Inferior parietal cortex (tissue), 1 donor: ENCODE data around the gene DLG3.
A peak's percentile ranks its signal among the peaks of the same experiment; 100 is the strongest.
"Not testable (repeated sequence)": the region's sequence is repeated elsewhere in the genome, so short reads cannot be mapped to it uniquely, and the experiment has no call there.

Experiments
- DNase-seq: peaks from one replicate; pipeline ENCODE4 v3.0.0-alpha.2; 2016; ENCODE audit errors: extremely low spot score

Gene DLG3

DNA sequence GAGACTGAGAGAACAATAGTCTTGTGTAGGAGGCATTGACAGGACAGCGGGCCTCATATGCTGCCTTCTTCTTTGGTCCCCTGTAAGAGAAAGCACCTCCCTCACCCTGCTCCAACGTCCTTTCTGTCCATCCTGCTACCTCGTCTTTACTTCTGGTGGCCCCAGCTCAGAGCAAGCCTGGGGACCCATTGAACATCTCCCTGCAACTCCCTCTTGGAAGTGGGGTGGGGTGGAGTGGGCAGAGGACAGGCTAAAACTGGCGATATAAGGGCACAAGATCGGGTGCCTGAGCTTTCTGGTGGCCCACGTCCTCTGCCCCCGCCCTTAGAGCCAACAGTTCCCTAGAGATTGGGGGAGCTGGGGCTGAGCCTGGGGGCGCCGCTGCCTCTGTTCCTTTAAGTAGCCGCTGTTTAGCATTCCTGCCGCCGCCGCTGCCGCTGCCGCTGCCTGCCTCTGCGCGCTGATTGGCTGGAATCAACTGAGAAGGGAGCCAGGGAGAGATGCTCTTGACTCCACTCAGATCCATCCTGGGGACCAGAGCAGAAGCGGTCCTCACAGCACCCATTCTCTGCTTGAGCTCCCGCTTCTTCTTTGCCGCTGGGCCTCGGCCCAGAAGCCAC is at the start of gene DLG3:
Gene DLG3, plus strand, starts transcription at position 510 of the 620 bp plus-strand sequence. CDS start 367 bp downstream, outside the sequence.
- DNase-seq = peak; percentile 55

DNA sequence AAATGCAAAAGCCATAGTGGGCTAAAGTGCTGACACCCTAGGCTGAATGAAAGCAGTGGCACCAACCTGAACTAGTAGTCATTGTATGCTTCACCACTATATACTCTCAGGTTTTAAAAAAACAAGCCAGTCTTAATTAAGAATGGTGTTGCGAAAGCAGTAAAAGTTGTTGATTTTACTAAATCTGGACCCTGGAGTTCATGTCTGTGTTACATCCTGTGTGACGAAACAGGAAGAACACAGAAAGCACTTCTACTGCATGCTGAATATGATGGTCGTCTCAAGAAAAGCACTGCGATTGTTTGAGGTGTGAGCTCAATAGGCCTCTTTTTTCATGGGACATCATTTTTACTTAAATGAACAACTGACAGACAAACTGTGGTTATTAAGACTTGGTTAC is 45.7 kb upstream of the DLG3 start:
- no peak for DNase-seq

DNA sequence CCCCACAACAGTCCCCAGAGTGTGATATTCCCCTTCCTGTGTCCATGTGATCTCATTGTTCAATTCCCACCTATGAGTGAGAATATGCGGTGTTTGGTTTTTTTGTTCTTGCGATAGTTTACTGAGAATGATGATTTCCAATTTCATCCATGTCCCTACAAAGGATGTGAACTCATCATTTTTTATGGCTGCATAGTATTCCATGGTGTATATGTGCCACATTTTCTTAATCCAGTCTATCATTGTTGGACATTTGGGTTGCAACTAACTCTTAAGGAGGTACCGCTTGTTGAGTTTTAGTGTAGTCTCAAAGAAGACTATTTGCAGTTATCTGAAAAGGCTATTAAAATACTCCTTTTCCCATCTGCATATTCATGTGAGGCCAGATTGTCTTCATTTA is 44.5 kb upstream of the DLG3 start:
- not testable (repeated sequence) for DNase-seq

DNA sequence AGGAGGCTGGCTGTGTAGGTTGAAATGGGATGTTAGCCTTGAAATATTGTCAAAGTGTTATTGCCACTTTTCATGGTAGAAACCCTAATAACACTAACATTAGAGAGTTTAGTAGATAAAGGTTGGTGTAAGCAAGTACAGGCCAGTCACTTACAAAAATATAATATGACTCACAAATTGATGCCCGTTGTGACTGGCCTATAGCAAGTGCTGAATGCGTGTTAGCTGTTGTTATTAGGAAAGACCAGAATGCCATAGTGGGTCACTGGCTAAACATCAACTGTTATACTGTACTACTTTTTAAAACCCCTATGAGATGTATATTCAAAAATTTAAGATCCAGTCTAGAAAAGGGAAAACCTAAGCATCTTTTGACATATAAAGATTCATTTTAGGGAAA is 41.9 kb upstream of the DLG3 start:
- DNase-seq = no peak

DNA sequence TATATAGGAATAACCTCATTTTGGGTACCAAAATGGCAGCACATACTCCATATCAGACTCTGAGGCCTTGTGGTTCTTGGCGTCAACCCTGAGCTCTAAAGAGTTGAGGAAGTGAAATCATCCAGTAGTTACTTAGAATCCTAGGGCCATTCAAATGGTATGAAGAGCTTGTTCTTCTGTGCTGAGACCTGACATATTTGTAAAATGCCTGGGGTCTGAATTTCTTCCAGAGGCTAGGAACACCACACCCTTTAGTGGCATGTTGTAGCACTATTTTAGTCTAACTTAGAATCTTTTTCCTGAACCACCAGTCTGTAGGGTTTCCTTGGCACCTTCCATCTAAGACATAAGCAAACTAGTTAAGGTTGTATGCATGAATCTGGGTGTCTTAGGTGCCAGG is 39.6 kb upstream of the DLG3 start:
- DNase-seq = no peak

DNA sequence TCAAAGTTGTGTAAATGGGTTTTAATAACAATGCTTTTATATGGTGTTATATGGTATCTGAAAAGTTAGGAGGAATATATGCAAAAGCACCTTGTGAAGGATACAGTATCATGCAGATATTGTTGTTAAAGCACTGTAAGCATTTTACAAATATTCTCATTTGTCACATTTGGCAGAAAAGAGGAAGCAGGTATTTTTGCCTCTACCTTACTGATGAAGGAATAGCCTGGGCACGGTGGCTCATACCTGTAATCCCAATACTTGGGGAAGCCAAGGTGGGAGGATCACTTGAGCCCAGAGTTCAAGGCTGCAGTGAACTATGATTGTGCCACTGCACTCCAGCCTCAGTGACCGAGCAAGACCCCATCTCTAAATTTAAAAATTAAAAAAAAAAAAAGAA is 33.7 kb upstream of the DLG3 start:
- no peak for DNase-seq

DNA sequence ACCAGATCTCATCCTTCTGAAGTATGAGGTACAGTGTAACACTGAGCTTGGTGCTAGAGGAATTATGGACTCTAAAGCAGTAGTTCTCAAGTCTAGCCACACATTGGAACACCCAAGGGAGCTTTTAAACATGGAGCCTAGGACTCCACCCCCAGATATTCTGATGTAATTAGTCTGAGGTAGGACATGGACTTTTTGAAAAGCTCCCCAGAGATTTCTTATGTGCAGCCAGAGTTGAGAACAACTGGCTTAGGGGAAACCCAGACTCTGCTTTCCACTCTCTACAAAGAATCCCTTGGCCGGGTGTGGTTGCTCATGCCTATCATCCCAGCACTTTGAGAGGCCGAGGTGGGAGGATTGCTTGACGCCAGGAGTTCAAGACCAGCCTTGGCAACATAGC is 33.2 kb upstream of the DLG3 start:
- no peak for DNase-seq

DNA sequence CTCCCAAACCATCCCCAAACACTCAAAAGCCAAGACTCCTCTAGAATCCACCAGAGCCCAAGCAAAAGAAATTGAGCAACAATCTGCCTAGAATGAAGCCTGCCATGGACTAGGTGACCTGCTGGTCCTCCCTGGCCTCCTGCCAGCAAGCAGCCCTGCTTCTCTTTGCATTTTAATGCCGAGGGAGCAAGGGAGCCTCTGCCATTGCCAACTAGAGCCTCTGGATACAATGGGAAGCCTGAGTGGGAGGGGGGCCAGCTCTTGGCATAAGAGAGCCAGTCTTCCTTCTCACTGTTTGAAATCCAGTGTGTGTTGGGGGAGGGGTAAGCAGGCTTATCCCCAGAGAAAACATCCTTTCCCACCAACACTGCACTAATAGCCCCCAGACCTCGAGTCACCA is 23.0 kb upstream of the DLG3 start:
- DNase-seq = no peak

DNA sequence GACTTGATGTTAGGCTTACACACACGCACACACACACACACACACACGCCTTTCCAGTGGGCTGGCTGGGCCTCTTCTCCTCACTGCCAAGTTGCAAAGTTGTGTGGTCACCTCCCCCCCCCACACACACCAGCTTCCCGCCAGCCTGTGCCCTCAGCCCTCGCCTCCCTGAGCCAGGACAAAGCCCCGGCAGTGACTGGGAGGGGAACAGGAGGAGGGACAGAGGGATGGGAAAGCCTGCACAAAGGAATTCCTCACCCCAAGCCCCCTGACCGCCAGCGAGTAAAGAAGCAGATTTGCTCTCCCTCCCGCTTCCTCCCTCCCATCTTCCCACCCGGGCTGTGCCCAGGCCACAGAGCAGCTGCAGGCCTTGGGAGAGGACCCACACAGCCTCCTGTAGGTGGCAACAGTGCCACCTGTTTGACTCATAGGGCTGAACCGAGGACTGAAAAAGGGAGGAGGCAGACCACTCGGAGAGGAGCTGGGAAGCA is 21.7 kb upstream of the DLG3 start, which contains the start of gene GDPD2:
Gene GDPD2, plus strand, starts transcription at position 464 of the 491 bp plus-strand sequence. CDS start 1,671 bp downstream, outside the sequence.
- no peak for DNase-seq

DNA sequence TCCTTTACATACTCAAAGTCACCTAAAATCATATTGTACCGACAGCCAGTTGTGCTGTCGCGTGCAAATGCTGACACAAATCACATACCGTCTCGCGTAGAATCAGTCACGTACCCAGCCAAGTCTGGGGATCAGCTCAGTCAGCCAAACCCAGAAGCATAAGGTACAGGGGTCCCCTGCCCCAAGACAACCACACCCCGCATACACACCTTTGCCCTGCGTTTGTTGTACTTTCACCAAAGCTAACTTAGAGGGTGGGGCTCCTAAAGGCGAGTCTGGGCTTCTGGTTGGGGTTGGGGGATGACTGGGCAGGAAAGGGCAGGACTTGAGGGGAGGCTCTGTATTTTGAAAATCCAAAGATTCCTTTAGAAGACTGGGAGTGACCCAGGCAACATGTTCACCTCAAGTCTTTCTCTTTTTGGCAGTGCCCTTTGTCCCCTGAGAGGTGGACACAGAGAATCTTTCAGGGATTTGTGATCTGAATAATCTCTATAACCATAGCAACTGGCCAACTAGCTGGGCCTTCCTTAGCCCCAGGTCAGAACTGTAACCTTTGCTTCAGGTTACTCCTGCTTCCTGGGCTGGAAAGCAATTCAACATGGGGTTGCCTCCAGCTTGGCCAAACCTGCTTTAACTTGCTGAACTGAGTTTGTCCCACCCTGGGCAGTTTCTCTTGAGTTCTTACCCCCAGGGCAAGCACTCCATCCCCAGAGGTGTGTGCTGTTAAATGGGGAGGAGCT is 20.5 kb upstream of the DLG3 start:
- DNase-seq = no peak

DNA sequence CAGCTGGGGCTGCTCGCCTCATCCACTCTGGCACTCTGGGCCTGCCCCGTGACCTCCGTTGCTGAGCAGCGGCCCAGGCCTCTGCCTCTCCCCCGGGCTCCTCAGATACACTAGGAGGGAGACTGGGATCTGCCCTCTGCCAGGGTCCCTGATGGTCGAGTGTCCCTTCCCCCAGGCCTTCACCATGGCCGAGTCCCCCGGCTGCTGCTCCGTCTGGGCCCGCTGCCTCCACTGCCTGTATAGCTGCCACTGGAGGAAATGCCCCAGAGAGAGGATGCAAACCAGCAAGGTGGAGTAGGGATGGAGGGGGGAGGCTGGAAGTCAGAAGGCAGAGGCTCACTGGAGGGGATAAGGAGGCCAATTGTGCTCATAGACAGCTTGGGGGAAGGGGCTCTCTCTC is 19.8 kb upstream of the DLG3 start:
- no peak for DNase-seq

DNA sequence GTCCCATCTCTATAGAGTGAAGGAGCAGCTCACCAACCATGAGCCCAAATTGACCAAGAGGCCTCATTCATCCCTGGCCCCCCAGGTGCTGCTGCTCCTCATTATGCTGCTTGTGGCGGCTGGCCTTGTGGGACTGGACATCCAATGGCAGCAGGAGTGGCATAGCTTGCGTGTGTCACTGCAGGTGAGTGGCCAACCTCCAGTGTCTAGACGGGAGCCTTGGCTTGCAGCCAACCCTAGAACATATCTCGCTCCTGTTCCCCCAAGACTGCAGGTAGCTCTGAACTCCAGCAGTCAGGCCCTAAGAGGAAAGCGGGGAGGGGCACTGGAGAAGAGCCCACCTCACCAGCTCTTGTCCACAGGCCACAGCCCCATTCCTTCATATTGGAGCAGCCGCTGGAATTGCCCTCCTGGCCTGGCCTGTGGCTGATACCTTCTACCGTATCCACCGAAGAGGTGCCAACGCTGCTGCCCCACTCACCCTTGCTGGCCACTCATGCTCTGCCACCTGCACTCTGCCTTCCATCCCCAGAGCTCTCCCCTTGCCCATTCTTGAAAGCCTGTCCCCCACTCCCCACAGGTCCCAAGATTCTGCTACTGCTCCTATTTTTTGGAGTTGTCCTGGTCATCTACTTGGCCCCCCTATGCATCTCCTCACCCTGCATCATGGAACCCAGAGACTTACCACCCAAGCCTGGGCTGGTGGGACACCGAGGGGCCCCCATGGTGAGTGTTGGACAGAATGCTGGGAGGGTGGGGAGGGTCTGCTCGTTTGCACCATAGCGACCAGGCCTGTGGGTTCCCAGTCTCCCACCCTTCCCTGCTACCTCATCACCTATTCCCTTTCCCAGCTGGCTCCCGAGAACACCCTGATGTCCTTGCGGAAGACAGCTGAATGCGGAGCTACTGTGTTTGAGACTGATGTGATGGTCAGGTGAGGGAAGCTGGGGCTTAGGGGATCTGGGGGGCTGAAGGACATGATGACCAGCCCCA is 18.1 kb upstream of the DLG3 start:
- no peak for DNase-seq

DNA sequence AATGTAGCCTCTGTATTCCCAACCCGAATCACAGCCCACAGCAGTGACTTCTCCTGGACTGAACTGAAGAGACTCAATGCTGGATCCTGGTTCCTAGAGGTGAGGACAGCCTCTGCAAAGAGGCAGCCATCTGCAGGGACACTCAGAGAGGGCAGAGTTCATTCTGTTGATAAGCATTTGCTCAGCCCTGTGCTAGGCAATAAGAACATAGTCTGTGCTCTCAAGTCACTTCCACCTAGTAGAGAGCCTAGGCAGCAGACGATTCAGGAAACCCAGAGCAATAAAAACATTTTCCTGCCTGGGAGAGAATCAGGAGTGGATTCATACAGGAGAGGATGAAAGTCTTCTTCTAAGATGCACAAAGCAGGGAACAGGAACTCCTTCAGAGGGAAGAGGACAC is 17.3 kb upstream of the DLG3 start:
- no peak for DNase-seq

DNA sequence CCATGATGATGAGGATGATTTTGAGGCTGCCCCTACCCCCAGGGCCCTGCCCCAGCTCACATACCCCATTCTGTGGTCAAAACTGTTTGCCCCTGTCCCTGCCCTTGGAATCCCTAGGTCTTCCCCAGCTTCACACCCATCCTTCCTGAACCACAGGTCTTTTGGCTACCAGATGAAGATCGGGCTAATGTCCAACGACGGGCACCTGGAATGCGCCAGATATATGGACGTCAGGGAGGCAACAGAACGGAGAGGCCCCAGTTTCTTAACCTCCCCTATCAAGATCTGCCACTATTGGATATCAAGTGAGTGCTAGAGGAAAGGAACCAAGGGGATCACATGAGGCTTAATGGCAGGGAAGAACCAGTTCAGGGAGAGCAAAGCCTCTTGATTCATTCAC is 14.9 kb upstream of the DLG3 start:
- no peak for DNase-seq

DNA sequence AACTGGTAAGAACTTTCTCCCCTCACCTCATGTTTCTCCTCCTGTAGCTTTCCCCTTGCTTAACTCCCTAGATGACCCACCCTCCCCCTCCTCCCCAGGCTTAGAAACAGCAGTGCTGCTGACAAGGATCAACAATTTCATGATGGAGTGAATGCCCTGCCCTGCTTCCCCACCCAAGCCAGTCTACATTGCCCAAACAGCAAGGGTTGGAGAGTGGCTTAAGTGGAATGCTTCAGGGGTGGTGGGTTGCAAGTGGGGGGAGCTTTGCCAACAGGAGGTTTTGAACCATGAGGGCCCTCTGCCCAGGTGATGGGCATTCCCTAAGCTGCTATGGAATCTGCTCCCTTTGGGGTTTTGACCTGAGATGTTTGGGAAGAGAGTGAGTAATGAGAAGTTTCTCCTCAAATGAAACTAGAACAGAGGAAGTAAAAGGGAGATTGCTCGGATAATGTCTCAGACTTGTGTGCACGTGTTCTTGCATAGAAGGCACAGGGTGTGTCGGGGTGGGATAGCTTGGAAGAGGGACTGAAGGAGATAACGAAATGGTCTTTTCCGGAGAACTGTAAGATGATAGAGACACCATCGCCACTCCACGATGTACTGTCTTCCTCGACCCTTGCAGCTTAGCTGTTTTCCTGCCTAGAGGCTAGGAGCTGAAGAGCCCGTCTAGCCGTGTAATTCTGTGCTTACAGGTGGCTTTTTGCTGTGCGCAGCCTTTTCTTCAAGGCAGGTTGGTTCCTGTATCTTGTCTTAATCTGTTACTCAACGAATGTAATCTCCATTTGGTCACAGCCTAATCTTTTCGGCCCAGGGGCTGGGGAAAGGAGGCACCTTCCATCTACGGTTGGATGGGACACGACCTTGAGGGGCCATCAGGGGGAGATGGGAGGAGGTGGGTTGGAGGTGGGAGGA is 11.4 kb upstream of the DLG3 start:
- DNase-seq = no peak

DNA sequence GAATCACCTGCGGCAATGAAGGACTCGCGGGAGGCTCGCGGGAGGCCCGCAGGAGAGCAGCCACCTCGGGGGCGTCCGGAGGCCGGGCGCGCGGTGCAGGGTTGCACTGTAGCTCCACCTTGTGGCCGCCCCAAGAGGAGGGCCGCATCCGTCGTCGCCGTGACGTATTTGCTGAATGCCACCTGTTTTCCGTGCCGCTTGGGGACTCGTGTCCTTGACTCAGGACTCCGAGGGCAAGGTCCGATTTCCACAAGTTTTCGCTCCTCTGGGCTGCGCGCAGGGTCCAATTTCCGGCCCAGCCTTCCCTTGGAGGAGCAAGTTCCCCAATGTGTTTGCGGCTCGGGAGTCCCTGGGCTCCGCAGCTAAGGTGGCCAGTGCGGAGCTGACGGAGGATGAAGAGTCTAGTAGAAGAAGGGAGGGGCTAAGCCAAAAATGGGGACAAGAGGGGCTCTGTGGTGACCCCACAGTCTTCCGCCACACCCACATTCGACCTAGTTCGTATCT is 10.7 kb upstream of the DLG3 start:
- peak; percentile 57 for DNase-seq

DNA sequence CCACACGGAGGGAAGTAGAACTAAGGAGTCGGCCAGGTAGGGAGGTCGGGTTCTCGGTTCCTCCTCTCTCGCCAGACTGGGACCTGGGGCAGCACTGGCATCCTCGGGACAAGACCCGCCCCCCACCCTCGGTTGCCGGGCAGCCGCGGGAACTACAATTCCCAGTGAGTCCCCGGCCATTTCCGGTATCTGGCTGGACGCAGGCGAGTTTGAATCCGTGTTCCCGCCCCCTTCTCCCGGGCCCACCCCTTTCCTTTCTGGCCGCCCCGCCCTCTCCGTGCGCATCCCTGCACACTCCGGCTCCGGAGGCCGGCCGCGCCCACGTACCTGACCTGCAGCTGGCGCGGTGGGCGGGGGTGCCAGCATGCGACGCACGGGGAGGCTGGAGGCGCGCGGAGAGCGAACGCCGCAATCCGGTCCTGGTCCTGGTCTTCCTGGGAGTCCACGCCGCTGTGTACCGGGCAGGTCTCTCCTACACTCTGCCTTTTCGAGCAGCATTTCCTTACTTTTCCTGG is 10.2 kb upstream of the DLG3 start:
- DNase-seq = peak; percentile 68

DNA sequence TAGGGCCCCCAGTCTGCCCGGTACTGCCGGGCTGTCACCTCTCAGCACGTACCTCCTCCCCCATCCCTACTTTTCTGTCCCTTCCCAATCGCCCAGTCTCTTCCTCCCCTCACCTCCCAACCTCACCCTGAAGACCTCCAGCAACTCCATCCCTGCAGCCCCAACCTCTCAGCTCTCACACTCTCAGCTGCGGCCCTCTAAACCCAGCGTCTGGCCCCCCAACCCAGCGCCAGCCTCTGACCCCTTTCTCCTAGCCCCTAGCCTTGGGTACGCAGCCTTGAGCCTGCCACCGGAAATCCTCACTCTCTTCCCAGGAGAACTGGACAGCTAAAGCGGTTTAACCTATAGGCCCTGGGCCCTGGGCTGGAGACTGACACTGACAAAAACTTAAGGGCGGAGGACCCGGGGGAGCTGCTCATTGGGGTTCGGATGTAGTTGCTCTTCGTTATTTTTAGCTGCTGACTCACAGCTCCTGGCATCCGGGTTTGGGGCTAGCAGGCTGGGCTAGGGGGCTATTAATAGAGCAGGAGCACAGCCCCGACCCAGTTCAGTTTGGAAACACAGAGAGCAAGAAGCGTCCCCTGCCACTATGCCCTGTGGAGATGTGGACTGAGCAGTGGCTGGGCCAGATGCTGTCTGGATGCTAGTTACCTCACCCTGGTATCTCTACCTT is 9.6 kb upstream of the DLG3 start:
- DNase-seq = no peak

DNA sequence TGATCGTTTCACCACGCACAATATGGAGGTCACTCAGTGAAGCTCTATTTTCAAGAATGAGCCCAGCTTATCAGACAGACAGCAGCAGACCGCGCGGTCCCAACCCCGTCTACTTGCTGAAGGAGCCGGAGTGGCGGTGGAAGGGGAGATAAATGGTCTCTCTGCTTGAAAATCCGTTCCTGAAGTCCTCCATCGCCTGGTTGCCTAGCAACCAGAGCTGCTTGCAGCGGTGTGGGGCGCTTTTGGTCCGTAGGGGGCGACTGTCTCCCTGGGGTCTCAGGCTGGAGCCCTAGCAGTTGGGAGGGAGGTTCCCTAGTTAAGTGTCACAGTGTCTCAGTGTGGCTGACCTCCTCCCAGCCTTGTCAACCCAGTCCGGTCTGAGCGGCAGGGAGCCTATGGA is 8.3 kb upstream of the DLG3 start:
- DNase-seq = no peak

DNA sequence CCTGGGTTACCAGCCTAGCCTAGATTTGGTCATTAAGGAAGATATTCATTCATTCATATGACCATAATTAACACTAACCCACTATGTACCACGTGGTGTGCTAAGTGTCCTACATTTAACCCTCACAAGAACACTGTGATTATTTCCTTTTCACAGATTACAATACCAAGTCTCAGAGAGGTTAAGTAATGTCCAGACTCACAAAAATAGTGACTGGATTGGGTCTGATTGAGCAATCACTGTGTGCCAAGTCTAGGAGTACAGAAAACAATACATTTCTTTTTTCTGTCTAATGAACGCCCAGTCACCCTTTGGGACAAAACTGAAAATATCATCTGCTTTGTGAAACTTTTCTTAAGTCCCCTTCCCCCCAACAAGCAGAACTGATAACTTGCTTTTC is 7.6 kb upstream of the DLG3 start:
- no peak for DNase-seq
